HepG2 (cell line): ENCODE measurements around the gene CTNNAL1. TPM values are rescaled to one million over a fixed set of nuclear protein-coding genes. Genes with fewer than 3 reads are reported as not detected.

Experiments
- AGO2 ChIP-seq: fragments of 200-400 bp; formaldehyde crosslinking; optimal IDR thresholded peaks from 2 replicates; pipeline ENCODE3; 2017; ENCODE audit warnings: mild to moderate bottlenecking, low read depth, low read length, moderate library complexity
- CCDC6 ChIP-seq: sonication (generic); formaldehyde crosslinking; IDR thresholded peaks from 2 replicates; pipeline ENCODE4 v1.8.1; 2022; ENCODE audit warnings: mild to moderate bottlenecking, missing genetic modification reagents, moderate library complexity
- GPN1 ChIP-seq: sonication (generic); formaldehyde crosslinking; IDR thresholded peaks from 2 replicates; pipeline ENCODE4 v1.5.1; 2020; ENCODE audit warnings: missing genetic modification reagents, borderline replicate concordance
- KMT2B ChIP-seq: IDR thresholded peaks from 2 replicates; pipeline ENCODE4 v1.6.1; 2016; ENCODE audit warnings: missing genetic modification reagents, missing compliant biosample characterization
- NR2C2 ChIP-seq: sonication (generic); formaldehyde crosslinking; IDR thresholded peaks from 2 replicates; pipeline ENCODE4 v1.4.0; 2020; ENCODE audit warnings: missing genetic modification reagents, mild to moderate bottlenecking, moderate library complexity, borderline replicate concordance
- SP5 ChIP-seq: IDR thresholded peaks from 2 replicates; pipeline ENCODE4 v1.6.1; 2016; ENCODE audit warnings: low read depth, borderline replicate concordance
- SYNCRIP ChIP-seq: fragments of 200-400 bp; formaldehyde crosslinking; IDR thresholded peaks from 2 replicates; pipeline ENCODE4 v1.6.1; 2018; ENCODE audit warnings: mild to moderate bottlenecking, low read depth, low read length; ENCODE audit not compliant: insufficient read depth
- TFDP2 ChIP-seq: sonication (generic); formaldehyde crosslinking; IDR thresholded peaks from 2 replicates; pipeline ENCODE4 v1.4.0; 2020; ENCODE audit warnings: missing genetic modification reagents
- ZBTB25 ChIP-seq: IDR thresholded peaks from 2 replicates; pipeline ENCODE4 v1.6.1; 2018; ENCODE audit warnings: missing genetic modification reagents
- ZIK1 ChIP-seq: sonication (generic); formaldehyde crosslinking; IDR thresholded peaks from 2 replicates; pipeline ENCODE4 v1.5.0; 2020; ENCODE audit warnings: mild to moderate bottlenecking, low read depth, missing genetic modification reagents, borderline replicate concordance
- ZMYM4 ChIP-seq: sonication (generic); formaldehyde crosslinking; IDR thresholded peaks from 2 replicates; pipeline ENCODE4 v1.8.1; 2023; ENCODE audit warnings: mild to moderate bottlenecking, missing genetic modification reagents
- ZNF232 ChIP-seq: sonication (generic); formaldehyde crosslinking; IDR thresholded peaks from 2 replicates; pipeline ENCODE4 v1.4.0; 2020; ENCODE audit warnings: missing genetic modification reagents, borderline replicate concordance
- ZNF546 ChIP-seq: sonication (generic); formaldehyde crosslinking; conservative IDR thresholded peaks from 2 replicates; pipeline ENCODE4 v1.8.1; 2023; ENCODE audit warnings: mild to moderate bottlenecking, missing genetic modification reagents
- ZNF569 ChIP-seq: sonication (generic); formaldehyde crosslinking; IDR thresholded peaks from 2 replicates; pipeline ENCODE4 v1.5.0; 2020; ENCODE audit warnings: mild to moderate bottlenecking, missing genetic modification reagents, moderate library complexity, borderline replicate concordance
- ZNF749 ChIP-seq: sonication (generic); formaldehyde crosslinking; IDR thresholded peaks from 2 replicates; pipeline ENCODE4 v1.8.0; 2022; ENCODE audit warnings: mild to moderate bottlenecking, missing genetic modification reagents, moderate library complexity, borderline replicate concordance
- ZNF768 ChIP-seq: sonication (generic); formaldehyde crosslinking; IDR thresholded peaks from 2 replicates; pipeline ENCODE4 v1.4.0; 2020; ENCODE audit warnings: missing genetic modification reagents
- ZNF775 ChIP-seq: sonication (generic); formaldehyde crosslinking; IDR thresholded peaks from 2 replicates; pipeline ENCODE4 v1.4.0; 2020; ENCODE audit warnings: missing genetic modification reagents, mild to moderate bottlenecking, moderate library complexity, borderline replicate concordance
- polyA plus RNA-seq, 8 experiments: library from polyadenylated mRNA; depleted of rRNA in 3 of 8; stranded (reverse) in 7 of 8; unstranded in 1 of 8; fragments of >200 nt; fragmentation: Illumina TruSeq in 4 of 8; extraction: Trizol in 4 of 8; gene quantifications; 2 replicates each; pipeline versions ENCODE4 v1.2.1 to v1.2.3, GENCODE V29; 2011 to 2016; ENCODE audit warnings: low read depth in 4 of 8, missing spikeins in 1 of 8, mixed read lengths in 1 of 8; ENCODE audit not compliant: insufficient read depth in 1 of 8
- total RNA-seq, 5 experiments: library from RNA; depleted of rRNA; stranded (reverse); fragments of >200 nt; fragmentation: Illumina TruSeq; extraction: Trizol; gene quantifications; 2 replicates each; pipeline ENCODE4 v1.2.3, GENCODE V29; 2016; ENCODE audit warnings: low read depth in 1 of 5
- TF ChIP-seq, protein P1 (sequence below): sonication (generic); formaldehyde crosslinking; IDR thresholded peaks from 2 replicates; pipeline ENCODE4 v1.4.0; 2020; ENCODE audit warnings: mild to moderate bottlenecking, missing genetic modification reagents
- TF ChIP-seq, protein P2 (sequence below), 2 experiments: sonication (generic) in 1 of 2; formaldehyde crosslinking in 1 of 2; IDR thresholded peaks; 2 replicates each; pipeline versions ENCODE4 v1.4.0 to v1.6.1; 2016 to 2020; ENCODE audit warnings: borderline replicate concordance in 1 of 2, low read depth in 1 of 2, mild to moderate bottlenecking in 1 of 2, missing genetic modification reagents in 1 of 2

The CTNNAL1 gene
- total and polyA plus RNA-seq, 2 of the 13 experiments (the other 11 are each of a cell fraction or from before 2014, with no cell fraction given), result 32.0 to 162 TPM

- TF ChIP-seq TFDP2 (CRISPR knock-in tag) (peak; percentile 50; the same call in 1 of the 2 replicates), ZNF569 (CRISPR knock-in tag) (0 out of 2 replicates have a peak, but pooled peaks have one; percentile 36), AGO2 (peak; percentile 94), ZMYM4 (CRISPR knock-in tag) (0 out of 2 replicates have a peak, but pooled peaks have one; percentile 10), ZIK1 (0 out of 2 replicates have a peak, but pooled peaks have one; percentile 43), ZNF768 (peak; percentile 49; the same call in 1 of the 2 replicates), SP5 (CRISPR knock-in tag) (0 out of 2 replicates have a peak, but pooled peaks have one; percentile 17), ZBTB25 (0 out of 2 replicates have a peak, but pooled peaks have one; percentile 28), CCDC6 (CRISPR knock-in tag) (no peak), NR2C2 (CRISPR knock-in tag) (0 out of 2 replicates have a peak, but pooled peaks have one; percentile 24), KMT2B (CRISPR knock-in tag) (0 out of 2 replicates have a peak, but pooled peaks have one; percentile 27), SYNCRIP (no peak), ZNF232 (CRISPR knock-in tag) (peak; percentile 37; the same call in 1 of the 2 replicates), ZNF749 (CRISPR knock-in tag) (0 out of 2 replicates have a peak, but pooled peaks have one; percentile 28), ZNF546 (CRISPR knock-in tag) (peak; percentile 28; the same call in 1 of the 2 replicates), ZNF775 (CRISPR knock-in tag) (no peak), GPN1 (CRISPR knock-in tag) (no peak)
- TF ChIP-seq, protein P1, sequence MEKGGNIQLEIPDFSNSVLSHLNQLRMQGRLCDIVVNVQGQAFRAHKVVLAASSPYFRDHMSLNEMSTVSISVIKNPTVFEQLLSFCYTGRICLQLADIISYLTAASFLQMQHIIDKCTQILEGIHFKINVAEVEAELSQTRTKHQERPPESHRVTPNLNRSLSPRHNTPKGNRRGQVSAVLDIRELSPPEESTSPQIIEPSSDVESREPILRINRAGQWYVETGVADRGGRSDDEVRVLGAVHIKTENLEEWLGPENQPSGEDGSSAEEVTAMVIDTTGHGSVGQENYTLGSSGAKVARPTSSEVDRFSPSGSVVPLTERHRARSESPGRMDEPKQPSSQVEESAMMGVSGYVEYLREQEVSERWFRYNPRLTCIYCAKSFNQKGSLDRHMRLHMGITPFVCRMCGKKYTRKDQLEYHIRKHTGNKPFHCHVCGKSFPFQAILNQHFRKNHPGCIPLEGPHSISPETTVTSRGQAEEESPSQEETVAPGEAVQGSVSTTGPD, result no peak
- TF ChIP-seq, protein P2, sequence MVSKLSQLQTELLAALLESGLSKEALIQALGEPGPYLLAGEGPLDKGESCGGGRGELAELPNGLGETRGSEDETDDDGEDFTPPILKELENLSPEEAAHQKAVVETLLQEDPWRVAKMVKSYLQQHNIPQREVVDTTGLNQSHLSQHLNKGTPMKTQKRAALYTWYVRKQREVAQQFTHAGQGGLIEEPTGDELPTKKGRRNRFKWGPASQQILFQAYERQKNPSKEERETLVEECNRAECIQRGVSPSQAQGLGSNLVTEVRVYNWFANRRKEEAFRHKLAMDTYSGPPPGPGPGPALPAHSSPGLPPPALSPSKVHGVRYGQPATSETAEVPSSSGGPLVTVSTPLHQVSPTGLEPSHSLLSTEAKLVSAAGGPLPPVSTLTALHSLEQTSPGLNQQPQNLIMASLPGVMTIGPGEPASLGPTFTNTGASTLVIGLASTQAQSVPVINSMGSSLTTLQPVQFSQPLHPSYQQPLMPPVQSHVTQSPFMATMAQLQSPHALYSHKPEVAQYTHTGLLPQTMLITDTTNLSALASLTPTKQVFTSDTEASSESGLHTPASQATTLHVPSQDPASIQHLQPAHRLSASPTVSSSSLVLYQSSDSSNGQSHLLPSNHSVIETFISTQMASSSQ (IDR thresholded peaks at IDR 0.05; ENCODE audit: low read depth), result no peak
- TF ChIP-seq, protein P2 (CRISPR knock-in tag; IDR thresholded peaks at IDR 0.05; ENCODE audit: borderline replicate concordance), result no peak
Observed at GRCh38 chr9:109012876-109013678, at the start of gene CTNNAL1 (continued).
